LNCAP (cell line): ENCODE measurements around the gene NTM.

Experiments used
- CTCF ChIP-seq: fragments of 450-650 bp; IDR thresholded peaks from 2 replicates; pipeline ENCODE4 v1.5.1; 2017; ENCODE audit warnings: mild to moderate bottlenecking

Gene NTM

GRCh38 chr11:132365650-132366049 lies 995.2 kb downstream of the NTM start:
- no peak for TF ChIP-seq CTCF

GRCh38 chr11:132367293-132367692 lies 996.9 kb downstream of the NTM start:
- TF ChIP-seq CTCF: no peak

- TF ChIP-seq CTCF: no peak
Measured at GRCh38 chr11:132373405-132374143, 1003.2 kb downstream of the NTM start.

GRCh38 chr11:132379540-132379939 lies 1009.1 kb downstream of the NTM start:
- no peak for TF ChIP-seq CTCF
